ENCODE measurements around the gene CCDC33.
A peak's percentile ranks its signal among the peaks of the same experiment; 100 is the strongest.

Gene CCDC33

DNA sequence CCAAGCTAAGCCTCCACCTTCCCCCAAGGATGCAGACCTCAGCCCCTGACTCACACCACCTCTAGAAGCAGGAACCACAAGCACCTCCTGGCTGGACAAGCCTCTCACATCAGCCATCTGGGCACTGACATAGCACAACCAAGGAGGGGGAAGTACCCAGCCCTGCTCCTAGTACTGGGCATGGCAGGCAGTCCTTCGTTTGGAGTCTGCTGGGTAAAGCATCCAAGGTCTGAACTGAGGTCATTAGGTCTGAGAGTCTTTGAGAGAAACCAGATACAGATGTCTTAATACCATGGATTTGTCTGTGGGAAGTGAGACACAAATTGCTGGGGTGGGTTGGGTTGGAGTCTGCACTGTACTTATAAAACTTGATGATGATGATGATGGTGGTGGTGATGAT is 61.8 kb downstream of the CCDC33 start:
- TF ChIP-seq, protein P1, sequence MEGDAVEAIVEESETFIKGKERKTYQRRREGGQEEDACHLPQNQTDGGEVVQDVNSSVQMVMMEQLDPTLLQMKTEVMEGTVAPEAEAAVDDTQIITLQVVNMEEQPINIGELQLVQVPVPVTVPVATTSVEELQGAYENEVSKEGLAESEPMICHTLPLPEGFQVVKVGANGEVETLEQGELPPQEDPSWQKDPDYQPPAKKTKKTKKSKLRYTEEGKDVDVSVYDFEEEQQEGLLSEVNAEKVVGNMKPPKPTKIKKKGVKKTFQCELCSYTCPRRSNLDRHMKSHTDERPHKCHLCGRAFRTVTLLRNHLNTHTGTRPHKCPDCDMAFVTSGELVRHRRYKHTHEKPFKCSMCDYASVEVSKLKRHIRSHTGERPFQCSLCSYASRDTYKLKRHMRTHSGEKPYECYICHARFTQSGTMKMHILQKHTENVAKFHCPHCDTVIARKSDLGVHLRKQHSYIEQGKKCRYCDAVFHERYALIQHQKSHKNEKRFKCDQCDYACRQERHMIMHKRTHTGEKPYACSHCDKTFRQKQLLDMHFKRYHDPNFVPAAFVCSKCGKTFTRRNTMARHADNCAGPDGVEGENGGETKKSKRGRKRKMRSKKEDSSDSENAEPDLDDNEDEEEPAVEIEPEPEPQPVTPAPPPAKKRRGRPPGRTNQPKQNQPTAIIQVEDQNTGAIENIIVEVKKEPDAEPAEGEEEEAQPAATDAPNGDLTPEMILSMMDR (IDR thresholded peaks at IDR 0.05) = no peak
- TF ChIP-seq ZFX (IDR thresholded peaks at IDR 0.05; ENCODE audit: borderline replicate concordance) = no peak
- no peak overlapping the region for H3K27ac ChIP-seq

DNA sequence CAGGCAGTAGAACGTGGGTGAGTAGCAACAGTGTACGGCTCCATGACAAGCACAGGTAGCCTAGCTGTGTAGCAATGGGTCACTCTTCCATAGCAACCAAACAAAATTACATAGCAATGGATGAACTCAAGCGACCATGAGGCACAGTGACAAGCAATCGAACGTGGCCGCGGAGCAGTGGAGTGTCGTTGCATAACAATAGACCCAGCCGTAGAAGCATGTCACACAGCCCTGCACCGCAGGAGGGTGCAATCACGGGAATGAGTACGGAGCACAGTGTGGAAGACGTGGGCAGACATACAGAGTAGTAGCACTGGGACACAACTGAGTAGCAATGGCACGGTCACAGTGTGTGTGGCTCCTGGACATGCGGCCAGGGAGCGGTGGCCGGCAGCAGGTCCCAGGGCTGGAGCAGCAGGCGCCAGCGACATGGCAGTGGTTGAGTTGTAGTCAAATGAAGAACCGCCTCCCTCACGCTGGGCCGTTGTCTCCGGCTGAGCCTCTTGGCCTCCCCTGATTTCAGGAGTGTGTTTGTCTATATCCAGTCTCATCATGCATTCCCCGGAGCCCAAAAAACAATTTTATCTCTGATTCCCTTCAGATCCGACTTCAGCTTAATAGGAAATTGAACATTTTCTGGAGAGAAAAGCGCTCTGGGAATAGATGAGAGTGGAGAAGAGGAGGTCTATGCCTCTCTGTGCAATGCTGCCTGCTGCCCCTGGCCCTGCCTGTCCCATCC is 64.1 kb downstream of the CCDC33 start:
- no peak for TF ChIP-seq ZFX (IDR thresholded peaks at IDR 0.05; ENCODE audit: borderline replicate concordance)
- TF ChIP-seq, protein P1 (IDR thresholded peaks at IDR 0.05) = no peak; the same call in 1 of the 2 replicates
- no peak overlapping the region for H3K27ac ChIP-seq

DNA sequence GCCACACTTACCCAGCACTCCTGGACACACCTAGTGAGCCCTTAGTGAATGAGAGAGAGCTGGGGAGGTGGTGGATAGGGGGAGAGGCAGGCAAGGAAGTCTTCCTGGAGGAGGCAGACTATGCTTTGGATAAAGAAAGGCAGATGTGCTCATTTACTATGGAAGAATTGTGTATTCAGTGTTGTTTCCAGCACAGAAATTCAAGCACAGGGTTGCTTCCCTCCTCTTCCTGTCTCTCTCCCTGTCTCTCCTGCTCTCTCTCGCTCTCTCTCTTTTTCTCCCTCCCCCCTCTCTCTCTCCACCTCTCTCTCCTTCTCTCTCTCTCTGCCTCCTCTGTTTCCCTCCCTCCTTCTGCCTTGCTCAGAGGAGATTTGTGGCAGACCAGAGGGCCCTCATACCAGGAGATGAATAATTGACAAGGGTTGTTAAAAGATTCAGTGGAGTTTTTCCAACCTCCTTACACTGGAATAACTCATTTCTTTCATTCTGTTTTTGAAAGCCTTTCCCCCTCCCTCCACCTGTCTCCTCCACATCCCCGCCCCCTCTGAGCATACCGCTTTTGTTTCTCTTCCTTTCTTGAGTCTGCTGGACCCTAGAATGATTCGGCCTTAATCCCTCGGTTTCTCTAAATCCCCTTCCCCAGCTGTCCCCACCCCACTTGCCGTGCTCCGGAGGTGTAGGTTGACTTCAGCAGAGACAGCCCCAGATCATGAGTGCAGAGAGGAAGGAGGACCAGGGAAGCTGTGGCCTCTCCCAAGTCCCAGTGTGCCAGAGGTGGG is 65.6 kb downstream of the CCDC33 start:
- H3K27ac ChIP-seq = no peak overlapping the region

DNA sequence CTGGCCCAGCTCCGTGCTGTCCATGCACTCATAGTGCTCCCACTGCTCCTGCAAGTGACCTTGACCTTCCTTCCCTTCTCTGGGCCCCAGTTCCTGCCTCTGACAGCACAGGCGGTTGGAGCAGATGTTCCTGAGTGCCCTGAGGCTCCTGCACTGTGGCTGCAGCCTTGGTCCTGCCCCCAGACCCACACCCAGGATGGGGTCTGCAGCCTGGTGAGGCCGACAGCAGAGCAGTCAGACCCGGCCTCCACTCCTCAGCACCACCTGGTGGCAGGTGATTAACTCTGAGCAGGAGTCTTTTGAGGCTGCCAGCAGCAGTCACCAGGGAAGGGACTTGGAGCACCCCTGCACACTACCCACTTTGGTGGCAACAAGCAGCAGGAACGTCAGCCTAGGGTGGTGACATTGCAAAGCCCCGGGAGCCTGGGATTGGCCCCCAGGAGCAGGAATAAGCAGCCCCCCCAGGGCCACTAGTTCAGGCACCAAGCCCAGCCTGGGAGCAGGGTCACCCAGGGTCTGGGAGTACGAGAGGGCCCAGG is 66.8 kb downstream of the CCDC33 start:
- no peak for TF ChIP-seq ZFX (IDR thresholded peaks at IDR 0.05; ENCODE audit: borderline replicate concordance)
- TF ChIP-seq, protein P1 (IDR thresholded peaks at IDR 0.05) = peak; percentile 82
- H3K27ac ChIP-seq = no peak overlapping the region

More for the DNA sequence above, 65.6 kb downstream of the CCDC33 start:
- TF ChIP-seq ZFX (IDR thresholded peaks at IDR 0.05; ENCODE audit: borderline replicate concordance) = no peak
- TF ChIP-seq, protein P1 (IDR thresholded peaks at IDR 0.05) = no peak

DNA sequence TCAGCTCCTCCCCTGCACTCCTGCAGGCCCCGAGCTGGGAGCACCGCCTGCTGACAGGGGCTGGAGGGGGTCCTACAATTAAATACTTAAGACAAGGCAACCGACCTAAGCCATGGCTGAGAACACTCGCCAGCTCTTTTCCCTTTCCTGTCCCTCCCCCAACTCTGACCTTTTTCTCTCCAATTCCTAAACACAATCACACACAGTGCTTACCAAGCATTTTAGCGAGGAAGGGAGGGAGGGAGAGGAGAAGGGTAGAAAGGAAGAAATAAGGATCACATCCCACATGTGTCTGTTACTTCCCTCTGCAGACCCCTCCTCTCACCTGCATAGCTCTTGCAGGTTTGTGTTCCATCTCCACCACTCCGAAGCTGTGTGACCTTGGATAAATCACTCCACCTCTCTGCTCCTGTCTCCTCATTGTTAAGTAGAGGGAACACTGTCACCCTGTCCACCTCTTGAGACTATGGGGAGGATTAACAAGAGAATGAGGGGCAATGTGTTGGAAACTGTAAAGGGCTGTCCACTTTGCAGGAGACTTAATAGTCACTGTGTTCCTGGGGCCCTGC is 67.7 kb downstream of the CCDC33 start:
- no peak for TF ChIP-seq ZFX (IDR thresholded peaks at IDR 0.05; ENCODE audit: borderline replicate concordance)
- TF ChIP-seq, protein P1 (IDR thresholded peaks at IDR 0.05) = no peak
- no peak overlapping the region for H3K27ac ChIP-seq

DNA sequence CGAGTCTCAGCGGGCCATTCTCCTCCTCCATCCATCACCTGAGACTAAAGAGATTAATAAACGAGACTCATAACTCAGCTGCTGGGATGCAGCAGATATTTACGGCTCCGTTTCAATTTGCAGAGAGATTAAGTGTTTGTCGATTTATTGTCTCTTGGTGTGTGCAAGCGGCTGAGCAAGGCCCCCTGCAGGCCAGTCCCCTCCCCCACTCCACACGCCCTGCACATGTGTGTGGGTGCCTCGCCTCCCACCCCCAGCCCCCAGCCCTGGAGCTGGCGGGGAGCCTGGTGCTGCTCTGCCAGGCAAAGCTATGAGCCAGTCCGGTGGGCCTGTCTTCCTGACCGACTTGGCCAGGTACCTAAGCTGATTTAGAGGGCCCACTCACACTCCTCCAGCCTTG is 68.3 kb downstream of the CCDC33 start:
- TF ChIP-seq, protein P1 (IDR thresholded peaks at IDR 0.05) = no peak
- TF ChIP-seq ZFX (IDR thresholded peaks at IDR 0.05; ENCODE audit: borderline replicate concordance) = no peak
- no peak overlapping the region for H3K27ac ChIP-seq
